ENCODE data around the gene NUFIP2.

DNA sequence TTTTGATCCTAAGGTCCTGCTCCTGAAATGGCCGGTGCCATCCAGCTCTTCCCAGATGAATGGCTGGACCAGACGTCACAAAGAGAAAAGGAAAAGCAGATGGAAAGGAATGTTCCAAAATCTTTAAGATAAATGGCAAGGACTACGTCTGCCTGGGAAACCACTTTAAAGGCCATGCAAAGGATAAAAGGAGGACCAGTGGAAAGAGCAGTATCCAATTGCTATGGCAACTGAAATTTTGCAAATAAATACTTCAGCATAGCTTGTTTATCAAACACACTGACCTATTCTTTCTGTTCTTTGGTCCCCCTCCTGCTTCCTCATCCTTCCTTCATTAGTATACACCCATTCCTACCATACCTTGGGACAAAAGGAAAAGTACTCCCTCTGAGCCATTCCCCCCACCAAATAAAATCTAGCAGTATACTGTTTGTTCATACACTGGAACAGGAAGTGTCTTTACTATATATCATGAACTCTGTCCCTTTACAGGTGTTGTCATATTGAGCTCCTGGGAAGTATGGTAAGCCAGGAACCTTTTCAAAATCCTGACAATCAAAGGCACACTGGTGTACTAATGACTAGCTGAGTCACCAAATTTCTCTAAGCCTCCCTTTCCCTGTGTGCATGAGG is 37.2 kb upstream of the NUFIP2 start:
- TF ChIP-seq, protein P1, sequence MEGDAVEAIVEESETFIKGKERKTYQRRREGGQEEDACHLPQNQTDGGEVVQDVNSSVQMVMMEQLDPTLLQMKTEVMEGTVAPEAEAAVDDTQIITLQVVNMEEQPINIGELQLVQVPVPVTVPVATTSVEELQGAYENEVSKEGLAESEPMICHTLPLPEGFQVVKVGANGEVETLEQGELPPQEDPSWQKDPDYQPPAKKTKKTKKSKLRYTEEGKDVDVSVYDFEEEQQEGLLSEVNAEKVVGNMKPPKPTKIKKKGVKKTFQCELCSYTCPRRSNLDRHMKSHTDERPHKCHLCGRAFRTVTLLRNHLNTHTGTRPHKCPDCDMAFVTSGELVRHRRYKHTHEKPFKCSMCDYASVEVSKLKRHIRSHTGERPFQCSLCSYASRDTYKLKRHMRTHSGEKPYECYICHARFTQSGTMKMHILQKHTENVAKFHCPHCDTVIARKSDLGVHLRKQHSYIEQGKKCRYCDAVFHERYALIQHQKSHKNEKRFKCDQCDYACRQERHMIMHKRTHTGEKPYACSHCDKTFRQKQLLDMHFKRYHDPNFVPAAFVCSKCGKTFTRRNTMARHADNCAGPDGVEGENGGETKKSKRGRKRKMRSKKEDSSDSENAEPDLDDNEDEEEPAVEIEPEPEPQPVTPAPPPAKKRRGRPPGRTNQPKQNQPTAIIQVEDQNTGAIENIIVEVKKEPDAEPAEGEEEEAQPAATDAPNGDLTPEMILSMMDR (IDR thresholded peaks at IDR 0.05; ENCODE audit: poor library complexity): no peak
- no peak for TF ChIP-seq EZH2 (IDR thresholded peaks at IDR 0.05; ENCODE audit: borderline replicate concordance)
